Caco-2 (cell line): ENCODE measurements around the gene ADAM15. TPM values are rescaled to one million over a fixed set of nuclear protein-coding genes. Genes with fewer than 3 reads are reported as not detected.

Source experiments
- BruUV-seq: library from RNA; stranded (reverse); fragments of 400-500 nt; replicated peaks from 2 replicates; lab custom pipeline; 2021; lab: Mats Ljungman, UMichigan
- CTCF ChIA-PET: fragments of 300-600 bp; sonication (Branson Sonifier 250); formaldehyde crosslinking; loops from one replicate; lab custom pipeline; 2022; ENCODE audit warnings: antibody characterized with exemption; lab: Charles Lee
- POLR2A ChIA-PET: fragments of 300-600 bp; sonication (Branson Sonifier 250); formaldehyde crosslinking; loops from one replicate; lab custom pipeline; 2022; ENCODE audit warnings: antibody characterized with exemption; lab: Charles Lee
- DNase-seq, 2 experiments: peaks; one replicate each; pipeline versions ENCODE4 v3.0.0 to v3.0.0-alpha.2; 2020 to 2022
- H3K27me3 ChIP-seq: replicated peaks from 2 replicates; pipeline ENCODE4 v1.6.0; 2011; ENCODE audit warnings: low read length; ENCODE audit not compliant: control insufficient read depth, insufficient read depth
- H3K36me3 ChIP-seq: 2 replicates; pipeline ENCODE4 v1.5.1; 2011; ENCODE audit warnings: low read length; ENCODE audit not compliant: control insufficient read depth, insufficient read depth
- H3K4me1 ChIP-seq: fragments of 250-450 bp; sonication (Bioruptor Pico); 2 replicates; pipeline ENCODE4 v1.5.1; 2020; ENCODE audit warnings: mild to moderate bottlenecking
- H3K4me3 ChIP-seq: 2 replicates; pipeline ENCODE4 v1.5.1; 2011; ENCODE audit warnings: low read depth, mild to moderate bottlenecking, control low read depth, low read length
- H3K9me3 ChIP-seq: fragments of 250-450 bp; sonication (Bioruptor Pico); 2 replicates; pipeline ENCODE4 v1.5.1; 2020; ENCODE audit warnings: mild to moderate bottlenecking, moderate library complexity
- H3K27ac Mint-ChIP-seq: one replicate; pipeline ENCODE4 v1.8.0; 2022; ENCODE audit warnings: mixed read lengths; ENCODE audit not compliant: unreplicated experiment
- H3K27me3 Mint-ChIP-seq: one replicate; pipeline ENCODE4 v1.8.0; 2022; ENCODE audit warnings: mixed read lengths; ENCODE audit not compliant: insufficient read depth, unreplicated experiment
- H3K36me3 Mint-ChIP-seq: one replicate; pipeline ENCODE4 v1.8.0; 2022; ENCODE audit warnings: mild to moderate bottlenecking, mixed read lengths; ENCODE audit not compliant: insufficient read depth, unreplicated experiment
- H3K4me1 Mint-ChIP-seq: one replicate; pipeline ENCODE4 v1.8.0; 2022; ENCODE audit warnings: low read depth, mixed read lengths; ENCODE audit not compliant: unreplicated experiment
- H3K4me3 Mint-ChIP-seq: one replicate; pipeline ENCODE4 v1.8.0; 2022; ENCODE audit warnings: mild to moderate bottlenecking, moderate library complexity, mixed read lengths; ENCODE audit not compliant: unreplicated experiment
- H3K9me3 Mint-ChIP-seq: one replicate; pipeline ENCODE4 v1.8.0; 2022; ENCODE audit warnings: mixed read lengths; ENCODE audit not compliant: unreplicated experiment
- CTCF ChIP-seq, 2 experiments: fragments of 200-600 bp in 1 of 2; IDR thresholded peaks; 1 replicate in 1 of 2; 2 replicates in 1 of 2; pipeline versions ENCODE4 v1.5.1 to v1.8.0; 2011 to 2022; ENCODE audit warnings: antibody characterized with exemption in 1 of 2, control low read depth in 1 of 2, inconsistent platforms in 1 of 2, low read depth in 1 of 2, low read length in 1 of 2, mild to moderate bottlenecking in 1 of 2, moderate library complexity in 1 of 2; ENCODE audit not compliant: insufficient read depth in 1 of 2, severe bottlenecking in 1 of 2, unreplicated experiment in 1 of 2
- intact Hi-C: fragments of 100-400 bp; cut with micrococcal nuclease; formaldehyde crosslinking; loops from one replicate; pipeline ENCODE4 v1.10.0; 2022; ENCODE audit not compliant: unreplicated experiment
- total RNA-seq: library from RNA; stranded (reverse); gene quantifications from 2 replicates; pipeline ENCODE4 v1.2.3, GENCODE V29; 2022

ADAM15 gene
- total RNA-seq, 1 experiment from 2014 or later: 44.0 TPM

GRCh38 chr1:155081472-155082300 is 30.6 kb downstream of the ADAM15 start:
- H3K4me1 Mint-ChIP-seq: peaks cover 24% of the 10 kb centered on the region
- ChIA-PET POLR2A (no interaction called here), CTCF (interaction anchor here (1.0 to 1.9 kb wide), 3 partner anchors 10 to 85 kb away, joined by 3 to 5 read pairs (median 3); no protein-coding TSS in a partner anchor)
- H3K9me3 Mint-ChIP-seq: no peaks in the 10 kb centered on the region
- intact Hi-C loops: loop anchor here (5.0 to 10.0 kb wide), 3 partner anchors 79 to 417 kb away; partner anchors contain the start of genes KCNN3 and ZBTB7B
- Histone ChIP-seq H3K4me1 (peaks cover 42% of the 10 kb centered on the region), H3K27me3 (peaks cover 5% of the 10 kb centered on the region; the same call in 1 of the 2 replicates), H3K36me3 (no peaks in the 10 kb centered on the region), H3K4me3 (peak overlapping the region; percentile 50), H3K9me3 (no peaks in the 10 kb centered on the region)
- H3K36me3 Mint-ChIP-seq: peaks cover 14% of the 10 kb centered on the region
- BruUV-seq: no TSS peak
- H3K27ac Mint-ChIP-seq: peak overlapping the region; percentile 1
- no peak for TF ChIP-seq CTCF (IDR thresholded peaks at IDR 0.05; ENCODE audit: insufficient read depth in 1 of 2, low read depth in 1 of 2, low read length in 1 of 2, severe bottlenecking in 1 of 2, unreplicated experiment in 1 of 2)
- peaks cover 17% of the 10 kb centered on the region for H3K27me3 Mint-ChIP-seq
- peak overlapping the region; percentile 77 for H3K4me3 Mint-ChIP-seq
- DNase-seq: no peak

- CTCF ChIA-PET: interaction anchor here (0.5 kb wide), 1 partner anchor 31 kb away, joined by 4 read pairs; no protein-coding TSS in a partner anchor
Measured at GRCh38 chr1:155082301-155083051, 31.4 kb downstream of the ADAM15 start.

More at GRCh38 chr1:155082301-155083051, 31.4 kb downstream of the ADAM15 start:
- H3K4me1 Mint-ChIP-seq: peaks cover 22% of the 10 kb centered on the region
- intact Hi-C loops: loop anchor here (5.0 to 10.0 kb wide), 3 partner anchors 80 to 418 kb away; partner anchors contain the start of genes KCNN3 and ZBTB7B
- H3K36me3 ChIP-seq: no peaks in the 10 kb centered on the region
- TF ChIP-seq CTCF (IDR thresholded peaks at IDR 0.05; ENCODE audit: insufficient read depth in 1 of 2, low read depth in 1 of 2, low read length in 1 of 2, severe bottlenecking in 1 of 2, unreplicated experiment in 1 of 2): no peak
- H3K27ac Mint-ChIP-seq: no peak overlapping the region
- H3K4me3 Mint-ChIP-seq: peak overlapping the region; percentile 63
- POLR2A ChIA-PET: no interaction called here
- H3K27me3 ChIP-seq: peaks cover 5% of the 10 kb centered on the region; the same call in 1 of the 2 replicates
- H3K27me3 Mint-ChIP-seq: peaks cover 17% of the 10 kb centered on the region
- DNase-seq: no peak
- no peaks in the 10 kb centered on the region for H3K9me3 Mint-ChIP-seq
- peak overlapping the region; percentile 50 for H3K4me3 ChIP-seq
- no TSS peak for BruUV-seq
- H3K36me3 Mint-ChIP-seq: peaks cover 14% of the 10 kb centered on the region
- no peaks in the 10 kb centered on the region for H3K9me3 ChIP-seq
- H3K4me1 ChIP-seq: peaks cover 37% of the 10 kb centered on the region
